ENCODE data around the gene NOX1.
"Not testable (repeated sequence)": the region's sequence is repeated elsewhere in the genome, so short reads cannot be mapped to it uniquely, and the experiment has no call there.

Gene NOX1

DNA sequence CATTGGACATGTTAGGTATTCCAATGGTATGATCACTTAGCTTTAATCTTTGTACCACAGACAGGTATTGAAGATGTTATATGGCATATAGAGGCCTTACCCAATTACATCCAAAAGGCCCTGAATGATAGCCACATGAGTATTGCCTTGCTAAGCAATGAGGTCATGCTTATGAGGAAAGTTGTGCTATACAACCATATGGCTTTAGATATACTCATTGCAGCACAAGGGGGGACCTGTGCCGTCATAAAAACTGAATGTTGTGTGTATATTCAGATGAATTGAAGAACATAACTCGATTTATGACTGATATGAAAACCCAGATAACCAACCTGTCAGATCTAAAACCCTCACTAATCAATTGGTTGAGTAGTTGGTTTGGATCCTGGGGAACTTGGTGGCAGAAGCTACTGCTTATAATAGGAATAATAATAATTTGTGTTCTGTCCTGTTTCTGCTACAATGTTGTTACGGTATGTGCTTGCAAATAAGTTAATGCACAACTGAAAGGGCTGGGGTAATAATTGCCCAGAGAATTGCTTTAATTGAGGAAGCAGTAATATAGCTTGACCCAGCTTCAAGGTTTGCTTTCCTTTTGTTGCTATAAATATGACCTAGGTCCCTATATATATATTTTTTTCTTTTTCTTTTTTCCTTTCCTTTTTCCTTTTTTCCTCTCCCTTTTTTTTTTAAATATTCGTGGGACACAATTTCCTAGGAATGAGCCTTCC is 75.5 kb downstream of the NOX1 start:
- Histone ChIP-seq H3K14ac (ENCODE audit: low read length in 2 of 2) (no peak overlapping the region), H2AK5ac (ENCODE audit: low read length, severe bottlenecking) (no peak overlapping the region), H2BK15ac (ENCODE audit: low read depth, poor library complexity, severe bottlenecking) (no peak overlapping the region), H2AFZ (ENCODE audit: low read depth, low read length) (no peak overlapping the region), H3K27me3 (ENCODE audit: control insufficient read depth in 1 of 2, insufficient read depth in 1 of 2, low read length in 2 of 2) (peaks cover 4 to 45% of the 10 kb centered on the region in 2 experiments), H3K23ac (ENCODE audit: low read length in 2 of 2) (no peak overlapping the region), H2BK5ac (ENCODE audit: low read depth, low read length, poor library complexity, severe bottlenecking) (no peak overlapping the region), H3K18ac (ENCODE audit: low read depth in 1 of 2, low read length in 2 of 2) (no peak overlapping the region), H3K36me3 (ENCODE audit: control insufficient read depth in 1 of 2, insufficient read depth in 2 of 2, low read depth in 1 of 2, low read length in 2 of 2) (no peaks in the 10 kb centered on the region), H3K4me1 (ENCODE audit: control insufficient read depth, insufficient read depth, low read depth, low read length) (no peaks in the 10 kb centered on the region), H3K4me2 (ENCODE audit: low read length, poor library complexity, severe bottlenecking) (no peak overlapping the region), H3K9me3 (ENCODE audit: control insufficient read depth, low read length) (no peaks in the 10 kb centered on the region), H3K27ac (ENCODE audit: low read length, poor library complexity, severe bottlenecking) (no peak overlapping the region), H3K4me3 (ENCODE audit: insufficient read depth in 1 of 2, low read depth in 1 of 2, low read length in 2 of 2) (no peak overlapping the region), H4K91ac (ENCODE audit: low read length) (no peak overlapping the region), H2BK12ac (ENCODE audit: low read length in 2 of 2) (no peak overlapping the region), H3K4ac (ENCODE audit: low read depth in 1 of 2, low read length in 2 of 2) (no peak overlapping the region), H2BK120ac (ENCODE audit: low read depth, low read length) (no peak overlapping the region), H4K8ac (ENCODE audit: low read length) (no peak overlapping the region), H3K79me1 (replicated peaks; ENCODE audit: low read length, poor library complexity, severe bottlenecking) (no peaks in the 10 kb centered on the region), H3K9ac (ENCODE audit: low read length) (no peak overlapping the region)
- 58% methylated on average over 2 of the region's 4 CpGs for WGBS
- no peak for DNase-seq

DNA sequence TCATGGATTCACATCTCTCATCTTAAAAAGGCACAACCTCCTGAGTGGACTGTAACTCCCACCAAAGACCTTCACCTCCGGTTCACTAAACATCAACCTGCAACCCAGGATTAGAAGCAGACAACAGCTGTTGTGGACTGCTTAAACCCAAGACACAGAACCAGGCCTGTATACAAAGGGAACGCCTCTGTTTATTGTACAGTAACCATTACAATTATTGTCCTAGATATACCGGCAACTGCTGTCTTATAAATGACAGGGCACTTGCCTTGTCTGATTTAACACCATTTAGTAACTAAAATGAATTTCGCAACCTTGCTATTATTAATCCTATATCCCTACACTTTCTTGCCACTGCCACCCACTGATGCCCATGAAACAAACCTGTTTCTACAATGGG is 76.8 kb downstream of the NOX1 start:
- Histone ChIP-seq H2BK120ac (ENCODE audit: low read depth, low read length) (no peak overlapping the region), H3K79me1 (replicated peaks; ENCODE audit: low read length, poor library complexity, severe bottlenecking) (no peaks in the 10 kb centered on the region), H2BK15ac (ENCODE audit: low read depth, poor library complexity, severe bottlenecking) (no peak overlapping the region), H3K18ac (ENCODE audit: low read depth in 1 of 2, low read length in 2 of 2) (no peak overlapping the region), H3K4me2 (ENCODE audit: low read length, poor library complexity, severe bottlenecking) (no peak overlapping the region), H2AFZ (ENCODE audit: low read depth, low read length) (no peak overlapping the region), H3K9me3 (ENCODE audit: control insufficient read depth, low read length) (no peaks in the 10 kb centered on the region), H3K27ac (ENCODE audit: low read length, poor library complexity, severe bottlenecking) (no peak overlapping the region), H2BK5ac (ENCODE audit: low read depth, low read length, poor library complexity, severe bottlenecking) (no peak overlapping the region), H4K91ac (ENCODE audit: low read length) (no peak overlapping the region), H3K4me1 (ENCODE audit: control insufficient read depth, insufficient read depth, low read depth, low read length) (no peaks in the 10 kb centered on the region), H2AK5ac (ENCODE audit: low read length, severe bottlenecking) (no peak overlapping the region), H3K14ac (ENCODE audit: low read length in 2 of 2) (no peak overlapping the region), H4K8ac (ENCODE audit: low read length) (no peak overlapping the region), H3K27me3 (ENCODE audit: control insufficient read depth in 1 of 2, insufficient read depth in 1 of 2, low read length in 2 of 2) (peaks cover 2 to 56% of the 10 kb centered on the region in 2 experiments), H3K36me3 (ENCODE audit: control insufficient read depth in 1 of 2, insufficient read depth in 2 of 2, low read depth in 1 of 2, low read length in 2 of 2) (no peaks in the 10 kb centered on the region), H2BK12ac (ENCODE audit: low read length in 2 of 2) (no peak overlapping the region), H3K4ac (ENCODE audit: low read depth in 1 of 2, low read length in 2 of 2) (no peak overlapping the region), H3K9ac (ENCODE audit: low read length) (no peak overlapping the region), H3K4me3 (ENCODE audit: insufficient read depth in 1 of 2, low read depth in 1 of 2, low read length in 2 of 2) (no peak overlapping the region), H3K23ac (ENCODE audit: low read length in 2 of 2) (no peak overlapping the region)
- no peak for DNase-seq
- 93% methylated on average over 4 of the region's 4 CpGs for WGBS

DNA sequence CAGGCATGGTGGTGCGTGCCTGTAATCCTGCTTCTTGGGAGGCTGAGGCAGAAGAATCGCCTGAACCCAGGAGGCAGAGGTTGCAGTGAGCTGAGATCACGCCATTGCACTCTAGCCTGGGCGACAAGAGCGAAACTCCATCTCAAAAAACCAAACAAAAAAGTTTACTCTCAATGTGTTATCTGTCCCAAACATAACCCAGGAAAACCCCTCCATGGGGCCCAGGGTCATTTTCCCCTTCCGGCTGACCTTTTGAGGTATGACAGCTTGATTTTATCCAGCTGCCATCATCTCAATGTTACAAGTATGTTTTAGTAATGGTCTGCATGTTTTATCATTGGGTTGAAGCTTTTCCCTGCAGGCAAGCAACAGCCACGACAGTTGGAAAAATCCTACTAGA is 77.8 kb downstream of the NOX1 start:
- H2BK12ac ChIP-seq (ENCODE audit: low read length in 2 of 2); H3K18ac ChIP-seq (ENCODE audit: low read depth in 1 of 2, low read length in 2 of 2); H3K4ac ChIP-seq (ENCODE audit: low read depth in 1 of 2, low read length in 2 of 2); H3K4me1 ChIP-seq (ENCODE audit: control insufficient read depth, insufficient read depth, low read depth, low read length); H3K27ac ChIP-seq (ENCODE audit: low read length, poor library complexity, severe bottlenecking); H2AK5ac ChIP-seq (ENCODE audit: low read length, severe bottlenecking); H4K91ac ChIP-seq (ENCODE audit: low read length); H4K8ac ChIP-seq (ENCODE audit: low read length); H2BK120ac ChIP-seq (ENCODE audit: low read depth, low read length); H3K9me3 ChIP-seq (ENCODE audit: control insufficient read depth, low read length); H2AFZ ChIP-seq (ENCODE audit: low read depth, low read length); H3K4me2 ChIP-seq (ENCODE audit: low read length, poor library complexity, severe bottlenecking); H3K14ac ChIP-seq (ENCODE audit: low read length in 2 of 2); H2BK5ac ChIP-seq (ENCODE audit: low read depth, low read length, poor library complexity, severe bottlenecking); H3K36me3 ChIP-seq (ENCODE audit: control insufficient read depth in 1 of 2, insufficient read depth in 2 of 2, low read depth in 1 of 2, low read length in 2 of 2); H3K4me3 ChIP-seq (ENCODE audit: insufficient read depth in 1 of 2, low read depth in 1 of 2, low read length in 2 of 2); DNase-seq; H2BK15ac ChIP-seq (ENCODE audit: low read depth, poor library complexity, severe bottlenecking); H3K9ac ChIP-seq (ENCODE audit: low read length); H3K23ac ChIP-seq (ENCODE audit: low read length in 2 of 2); H3K79me1 ChIP-seq (replicated peaks; ENCODE audit: low read length, poor library complexity, severe bottlenecking): not testable (repeated sequence)
- WGBS = 100% methylated on average over 2 of the region's 7 CpGs
- H3K27me3 ChIP-seq (ENCODE audit: control insufficient read depth in 1 of 2, insufficient read depth in 1 of 2, low read length in 2 of 2) = peaks cover 0 to 50% of the 10 kb centered on the region in 2 experiments

Small RNA genes lying within 50 kb of the gene (small RNA-seq; reads per million reads assigned to genes)
- 1.2 reads per million for gene RF00411 (ENCODE audit: low read depth)

All from mesenchymal stem cell (in vitro differentiated cells and primary cell).